ENCODE measurements around the gene ZNF554. TPM values are rescaled to one million over a fixed set of nuclear protein-coding genes. Genes with fewer than 3 reads are reported as not detected.

Gene ZNF554
- total and polyA plus RNA-seq, 4 experiments from 2014 or later: 0.72 to 10.5 (median 7.1) TPM

- Mint-ChIP-seq H3K27me3 (no peaks in the 10 kb centered on the region), H3K4me3 (peak overlapping the region; percentile 80 to 95 (median 83)), H3K27ac (peak overlapping the region; percentile 88 to 99 (median 97)), H3K36me3 (peaks cover 3 to 14% of the 10 kb centered on the region in 2 donors), H3K9me3 (no peaks in the 10 kb centered on the region), H3K4me1 (peaks cover 22 to 55% (median 36%) of the 10 kb centered on the region in 4 donors)
- POLR2A ChIA-PET (ENCODE audit: partially characterized antibody): interaction anchor here (1.2 kb wide), 1 partner anchor 10 kb away, joined by 5 read pairs; the partner anchor contains the start of gene THOP1
- Histone ChIP-seq H3K4me3 (ENCODE audit: low read length in 2 of 2) (peak overlapping the region in 1 of 2 donors; percentile 44), H3K36me3 (ENCODE audit: insufficient read depth, low read length) (peaks cover 1% of the 10 kb centered on the region), H3K27ac (ENCODE audit: low read depth, low read length) (peak overlapping the region; percentile 60), H3K27me3 (ENCODE audit: insufficient read depth, low read length) (no peaks in the 10 kb centered on the region), H3K9me3 (ENCODE audit: control insufficient read depth in 1 of 2, low read length in 2 of 2) (no peaks in the 10 kb centered on the region), H3K4me1 (ENCODE audit: insufficient read depth, low read length) (peaks cover 31% of the 10 kb centered on the region)
- CTCF ChIA-PET (ENCODE audit: partially characterized antibody): interaction anchor here (1.2 to 1.3 kb wide), 2 partner anchors 12 to 127 kb away, joined by 3 to 4 read pairs; no protein-coding TSS in a partner anchor
- DNase-seq: peak; percentile 51 to 82 (median 59)
- intact Hi-C loops (cut with micrococcal nuclease): loop anchor here (1.0 kb wide), 1 partner anchor 10 kb away; the partner anchor contains the start of gene THOP1
Measured at GRCh38 chr19:2775556-2776430, 43.9 kb upstream of the ZNF554 start.

GRCh38 chr19:2777952-2778683, 41.5 kb upstream of the ZNF554 start:
- Histone ChIP-seq H3K4me3 (ENCODE audit: low read length in 2 of 2) (no peak overlapping the region), H3K27me3 (ENCODE audit: insufficient read depth, low read length) (no peaks in the 10 kb centered on the region), H3K4me1 (ENCODE audit: insufficient read depth, low read length) (peaks cover 49% of the 10 kb centered on the region), H3K9me3 (ENCODE audit: control insufficient read depth in 1 of 2, low read length in 2 of 2) (no peaks in the 10 kb centered on the region), H3K36me3 (ENCODE audit: insufficient read depth, low read length) (no peaks in the 10 kb centered on the region), H3K27ac (ENCODE audit: low read depth, low read length) (no peak overlapping the region)
- peaks cover 0 to 14% of the 10 kb centered on the region in 2 donors for H3K36me3 Mint-ChIP-seq
- CTCF ChIA-PET (ENCODE audit: partially characterized antibody): interaction anchor here (0.6 to 0.9 kb wide), 2 partner anchors 63 to 1233 kb away, joined by 3 to 4 read pairs; partner anchors contain the start of gene ZNF555
- peak overlapping the region in 6 of 7 donors; percentile 22 to 81 (median 51) for H3K27ac Mint-ChIP-seq
- no peaks in the 10 kb centered on the region for H3K9me3 Mint-ChIP-seq
- DNase-seq: no peak
- intact Hi-C loops (cut with micrococcal nuclease): no loop called here
- H3K4me3 Mint-ChIP-seq: no peak overlapping the region
- POLR2A ChIA-PET (ENCODE audit: partially characterized antibody): no interaction called here
- no peaks in the 10 kb centered on the region for H3K27me3 Mint-ChIP-seq
- peaks cover 27 to 65% (median 48%) of the 10 kb centered on the region in 4 donors for H3K4me1 Mint-ChIP-seq

GRCh38 chr19:2779121-2779740, 40.4 kb upstream of the ZNF554 start:
- H3K4me1 Mint-ChIP-seq: peaks cover 32 to 69% (median 53%) of the 10 kb centered on the region in 4 donors
- intact Hi-C loops (cut with micrococcal nuclease): no loop called here
- CTCF ChIA-PET (ENCODE audit: partially characterized antibody): interaction anchor here (0.9 to 1.6 kb wide), 2 partner anchors 29 to 62 kb away, joined by 3 read pairs; partner anchors contain the start of gene ZNF555

GRCh38 chr19:2780284-2780683, 39.4 kb upstream of the ZNF554 start:
- H3K36me3 Mint-ChIP-seq: peaks cover 0 to 13% of the 10 kb centered on the region in 2 donors
- CTCF ChIA-PET (ENCODE audit: partially characterized antibody): interaction anchor here (0.6 to 1.6 kb wide), 2 partner anchors 30 to 326 kb away, joined by 3 read pairs; no protein-coding TSS in a partner anchor
- peaks cover 29 to 67% (median 47%) of the 10 kb centered on the region in 4 donors for H3K4me1 Mint-ChIP-seq
- no peak overlapping the region for H3K4me3 ChIP-seq (ENCODE audit: low read length in 2 of 2)
- H3K36me3 ChIP-seq (ENCODE audit: insufficient read depth, low read length): no peaks in the 10 kb centered on the region
- H3K4me1 ChIP-seq (ENCODE audit: insufficient read depth, low read length): peaks cover 56% of the 10 kb centered on the region
- H3K27ac Mint-ChIP-seq: peak overlapping the region in 3 of 7 donors; percentile 16 to 75 (median 64)
- H3K4me3 Mint-ChIP-seq: peak overlapping the region in 4 of 8 donors; percentile 14 to 60 (median 26)
- no peaks in the 10 kb centered on the region for H3K9me3 ChIP-seq (ENCODE audit: control insufficient read depth in 1 of 2, low read length in 2 of 2)
- H3K27me3 Mint-ChIP-seq: no peaks in the 10 kb centered on the region
- H3K9me3 Mint-ChIP-seq: no peaks in the 10 kb centered on the region
- H3K27ac ChIP-seq (ENCODE audit: low read depth, low read length): no peak overlapping the region
- POLR2A ChIA-PET (ENCODE audit: partially characterized antibody): no interaction called here
- no peak for DNase-seq
- intact Hi-C loops (cut with micrococcal nuclease): loop anchor here (10.0 kb wide), 2 partner anchors 165 to 305 kb away; partner anchors contain the start of genes GADD45B and ZNF77
- no peaks in the 10 kb centered on the region for H3K27me3 ChIP-seq (ENCODE audit: insufficient read depth, low read length)

More at GRCh38 chr19:2779121-2779740, 40.4 kb upstream of the ZNF554 start:
- Mint-ChIP-seq H3K27ac (peak overlapping the region in 2 of 7 donors; percentile 22 to 57), H3K4me3 (no peak overlapping the region), H3K27me3 (no peaks in the 10 kb centered on the region), H3K36me3 (peaks cover 0 to 14% of the 10 kb centered on the region in 2 donors), H3K9me3 (no peaks in the 10 kb centered on the region)
- DNase-seq: no peak
- H3K27me3 ChIP-seq (ENCODE audit: insufficient read depth, low read length): no peaks in the 10 kb centered on the region
- no peaks in the 10 kb centered on the region for H3K36me3 ChIP-seq (ENCODE audit: insufficient read depth, low read length)
- H3K9me3 ChIP-seq (ENCODE audit: control insufficient read depth in 1 of 2, low read length in 2 of 2): no peaks in the 10 kb centered on the region
- H3K27ac ChIP-seq (ENCODE audit: low read depth, low read length): no peak overlapping the region
- H3K4me3 ChIP-seq (ENCODE audit: low read length in 2 of 2): no peak overlapping the region
- peaks cover 58% of the 10 kb centered on the region for H3K4me1 ChIP-seq (ENCODE audit: insufficient read depth, low read length)
- POLR2A ChIA-PET (ENCODE audit: partially characterized antibody): no interaction called here

GRCh38 chr19:2782329-2782935, 37.2 kb upstream of the ZNF554 start:
- intact Hi-C loops (cut with micrococcal nuclease): loop anchor here (2.0 to 10.0 kb wide), 3 partner anchors 162 to 308 kb away; partner anchors contain the start of genes GADD45B, TLE5 and ZNF77
- Histone ChIP-seq H3K4me1 (ENCODE audit: insufficient read depth, low read length) (peaks cover 54% of the 10 kb centered on the region), H3K27ac (ENCODE audit: low read depth, low read length) (peak overlapping the region; percentile 93), H3K9me3 (ENCODE audit: control insufficient read depth in 1 of 2, low read length in 2 of 2) (no peaks in the 10 kb centered on the region), H3K27me3 (ENCODE audit: insufficient read depth, low read length) (no peaks in the 10 kb centered on the region), H3K4me3 (ENCODE audit: low read length in 2 of 2) (peak overlapping the region; percentile 85 to 91), H3K36me3 (ENCODE audit: insufficient read depth, low read length) (no peaks in the 10 kb centered on the region)
- no peak for DNase-seq
- Mint-ChIP-seq H3K27me3 (no peaks in the 10 kb centered on the region), H3K36me3 (peaks cover 0 to 6% of the 10 kb centered on the region in 2 donors), H3K4me1 (peaks cover 26 to 68% (median 47%) of the 10 kb centered on the region in 4 donors), H3K4me3 (peak overlapping the region; percentile 84 to 93 (median 90)), H3K9me3 (no peaks in the 10 kb centered on the region), H3K27ac (peak overlapping the region; percentile 87 to 97 (median 96))
- CTCF ChIA-PET (ENCODE audit: partially characterized antibody): interaction anchor here (1.0 to 2.0 kb wide), 2 partner anchors 37 to 43 kb away, joined by 4 read pairs; partner anchors contain the start of gene SLC39A3
- POLR2A ChIA-PET (ENCODE audit: partially characterized antibody): interaction anchor here (1.0 to 1.3 kb wide), 3 partner anchors 14 to 306 kb away, joined by 3 to 5 read pairs (median 5); partner anchors contain the start of genes GADD45B and SLC39A3

Measured in CD4-positive, alpha-beta memory T cell (primary cell).